ENCODE measurements around the gene BRD8. TPM values are rescaled to one million over a fixed set of nuclear protein-coding genes. Genes with fewer than 3 reads are reported as not detected.
"Not testable (repeated sequence)": the region's sequence is repeated elsewhere in the genome, so short reads cannot be mapped to it uniquely, and the experiment has no call there.

Gene BRD8
- total RNA-seq, 4 donors from 2014 or later: 47.1 to 66.0 (median 50.2) TPM

DNA sequence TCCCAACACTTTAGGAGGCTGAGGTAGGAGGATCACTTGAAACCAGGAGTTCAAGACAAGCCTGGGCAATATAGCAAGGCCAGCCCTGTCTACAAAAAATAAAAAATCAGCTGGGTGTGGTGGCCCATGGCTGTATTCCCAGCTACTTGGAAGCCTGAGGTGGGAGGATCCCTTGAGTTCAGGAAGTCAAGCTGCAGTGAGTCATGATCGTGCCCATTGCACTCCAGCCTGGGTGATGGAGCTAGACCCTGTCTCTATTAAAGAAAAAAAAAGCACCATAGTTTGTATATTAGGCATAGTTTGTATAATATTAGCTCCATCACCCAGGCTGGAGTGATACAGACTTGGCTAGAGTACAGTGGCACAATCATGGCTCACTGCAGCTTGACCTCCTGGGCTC lies 29.6 kb downstream of the BRD8 start:
- H3K27ac ChIP-seq: no peak overlapping the region
- no peak overlapping the region for H3K4me3 ChIP-seq
- TF ChIP-seq POLR2A (IDR thresholded peaks at IDR 0.05) (no peak), CTCF (IDR thresholded peaks at IDR 0.05) (no peak)
- H3K27me3 ChIP-seq: no peaks in the 10 kb centered on the region
- 36 to 53% methylated on average over 1 of the region's 1 CpG for WGBS, 2 donors
- DNase-seq (ENCODE audit: low spot score in 2 of 2): no peak
- no peaks in the 10 kb centered on the region for H3K9me3 ChIP-seq
- peaks cover 0 to 2% (median 0%) of the 10 kb centered on the region in 3 donors for H3K36me3 ChIP-seq
- H3K4me1 ChIP-seq: no peaks in the 10 kb centered on the region

GRCh38 chr5:138143578-138143977 lies 34.9 kb downstream of the BRD8 start:
- 85 to 86% methylated on average over 6 of the region's 6 CpGs for WGBS, 2 donors
- not testable (repeated sequence) for H3K4me3 ChIP-seq; H3K27me3 ChIP-seq; H3K9me3 ChIP-seq; H3K27ac ChIP-seq; H3K36me3 ChIP-seq; DNase-seq (ENCODE audit: low spot score in 2 of 2); H3K4me1 ChIP-seq

- Histone ChIP-seq H3K9me3 (no peaks in the 10 kb centered on the region), H3K36me3 (peaks cover 0 to 5% (median 0%) of the 10 kb centered on the region in 3 donors), H3K27me3 (no peaks in the 10 kb centered on the region), H3K4me3 (no peak overlapping the region), H3K27ac (no peak overlapping the region), H3K4me1 (peaks cover 0 to 12% (median 0%) of the 10 kb centered on the region in 4 donors)
- WGBS, 2 donors: 77 to 82% methylated on average over 1 of the region's 1 CpG
- DNase-seq (ENCODE audit: low spot score in 2 of 2): no peak
- TF ChIP-seq CTCF (IDR thresholded peaks at IDR 0.05) (no peak), POLR2A (IDR thresholded peaks at IDR 0.05) (no peak), EP300 (IDR thresholded peaks at IDR 0.05) (no peak)
Observed at GRCh38 chr5:138141734-138142133, 36.7 kb downstream of the BRD8 start.

DNA sequence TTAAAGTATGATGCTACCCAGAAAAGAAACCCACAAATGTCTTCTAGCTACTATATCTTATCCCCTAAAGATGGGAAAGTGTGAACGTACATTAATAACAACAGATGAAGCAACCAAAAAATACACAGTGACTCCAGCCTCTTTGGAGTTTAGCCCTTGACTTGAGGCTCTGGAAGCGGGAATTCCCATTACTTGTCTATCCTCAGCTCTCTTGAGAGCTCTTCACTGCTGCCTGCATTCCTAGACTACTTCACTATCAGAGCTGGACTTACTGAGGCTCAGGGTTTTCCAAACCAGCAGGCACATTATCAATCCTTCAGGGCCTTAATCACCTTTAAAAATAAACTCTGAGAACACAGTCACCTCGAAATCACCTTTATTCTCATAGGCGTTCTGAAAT lies 38.2 kb downstream of the BRD8 start:
- Histone ChIP-seq H3K27ac (no peak overlapping the region), H3K4me1 (peaks cover 0 to 12% (median 0%) of the 10 kb centered on the region in 4 donors), H3K36me3 (peaks cover 0 to 5% (median 0%) of the 10 kb centered on the region in 3 donors), H3K4me3 (no peak overlapping the region), H3K9me3 (no peaks in the 10 kb centered on the region), H3K27me3 (no peaks in the 10 kb centered on the region)
- DNase-seq (ENCODE audit: low spot score in 2 of 2): no peak
- 66 to 77% methylated on average over 4 of the region's 4 CpGs for WGBS, 2 donors
- no peak for TF ChIP-seq EP300 (IDR thresholded peaks at IDR 0.05)
- TF ChIP-seq POLR2A (IDR thresholded peaks at IDR 0.05): no peak

DNA sequence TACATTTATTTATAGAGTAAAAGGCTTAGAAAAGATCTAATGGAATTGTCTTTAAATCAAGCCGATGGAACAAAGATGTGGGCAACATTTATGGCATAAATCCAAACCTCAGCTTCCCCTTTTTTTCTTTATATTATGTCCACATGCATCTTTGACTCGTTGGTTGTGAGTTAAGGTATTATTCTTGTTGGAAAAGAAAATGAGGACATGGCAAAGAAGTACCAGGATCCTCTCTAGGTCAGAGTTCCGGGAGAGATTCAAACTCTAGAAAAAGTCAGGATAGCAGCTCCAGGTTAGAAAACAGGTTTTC lies 38.7 kb downstream of the BRD8 start:
- Histone ChIP-seq H3K9me3 (no peaks in the 10 kb centered on the region), H3K4me3 (peak overlapping the region in 2 of 4 donors; percentile 44 to 56), H3K36me3 (peaks cover 0 to 5% (median 0%) of the 10 kb centered on the region in 3 donors), H3K27ac (no peak overlapping the region), H3K4me1 (peaks cover 0 to 12% (median 0%) of the 10 kb centered on the region in 4 donors), H3K27me3 (no peaks in the 10 kb centered on the region)
- TF ChIP-seq CTCF (IDR thresholded peaks at IDR 0.05) (no peak), EP300 (IDR thresholded peaks at IDR 0.05) (no peak), POLR2A (IDR thresholded peaks at IDR 0.05) (no peak)
- 66 to 75% methylated on average over 3 of the region's 3 CpGs for WGBS, 2 donors
- DNase-seq (ENCODE audit: low spot score in 2 of 2): no peak

DNA sequence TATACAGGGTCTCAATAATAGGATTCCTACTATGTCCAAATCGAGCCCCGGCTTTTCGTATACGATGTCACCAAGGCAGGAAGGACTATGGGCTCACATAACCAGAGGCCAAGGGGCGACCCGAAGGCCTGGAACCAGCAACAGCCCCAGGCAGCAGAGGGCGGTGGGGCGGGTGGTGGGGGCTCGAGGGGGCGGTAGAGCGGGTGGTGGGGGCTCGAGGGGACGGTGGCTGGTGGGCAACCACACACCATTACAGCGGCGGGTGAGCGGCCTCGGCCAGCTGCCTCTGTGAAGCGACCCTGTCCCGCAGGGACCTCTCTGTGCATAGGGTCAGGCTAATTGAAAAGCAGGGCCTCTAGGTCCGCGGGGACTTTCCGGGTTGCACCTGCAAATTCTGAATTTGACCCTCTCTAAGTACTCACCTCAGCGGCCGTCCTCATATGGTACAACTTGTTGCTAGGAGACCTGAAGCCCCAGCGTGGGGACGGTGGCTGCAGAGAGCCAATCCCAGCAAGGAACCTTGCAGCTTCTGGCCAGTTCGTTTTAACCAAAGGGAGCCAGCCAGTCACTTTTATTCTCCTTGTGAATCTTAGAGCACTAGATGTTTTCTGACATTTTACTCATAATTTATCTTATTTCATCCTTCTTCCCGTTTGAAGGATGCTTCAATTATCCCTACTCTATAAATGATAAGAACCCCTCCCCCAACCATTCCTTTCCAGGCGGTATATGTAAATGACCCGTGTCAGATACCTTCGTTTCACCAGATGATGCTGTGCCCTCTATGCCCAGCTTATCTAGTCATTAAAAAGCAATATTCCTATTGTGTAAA lies 39.3 kb downstream of the BRD8 start, which contains the start of gene NME5:
TSS of gene NME5 (minus strand) at position 480 of the 832 bp plus-strand sequence. CDS start 648 bp downstream, outside the sequence.
- no peaks in the 10 kb centered on the region for H3K9me3 ChIP-seq
- no peak for TF ChIP-seq CTCF (IDR thresholded peaks at IDR 0.05)
- no peak within 1 kb of the TSS for H3K27ac ChIP-seq
- WGBS, 2 donors: 14 to 16% methylated on average over 14 to 23 of the region's 31 CpGs
- peak within 1 kb of the TSS; percentile 28 to 56 (median 40) for H3K4me3 ChIP-seq
- peaks cover 0 to 12% (median 0%) of the 10 kb centered on the region in 4 donors for H3K4me1 ChIP-seq
- no peaks in the 10 kb centered on the region for H3K27me3 ChIP-seq
- DNase-seq (ENCODE audit: low spot score in 2 of 2): peak in 1 of 2 donors; percentile 25
- H3K36me3 ChIP-seq: peaks cover 0 to 5% (median 0%) of the 10 kb centered on the region in 3 donors

Data from tibial nerve (tissue), 4 donors.